Measurements from ENCODE around the gene VCAN.

GRCh38 chr5:83530193-83530592, 58.6 kb downstream of the VCAN start:
- TF ChIP-seq, protein P1, sequence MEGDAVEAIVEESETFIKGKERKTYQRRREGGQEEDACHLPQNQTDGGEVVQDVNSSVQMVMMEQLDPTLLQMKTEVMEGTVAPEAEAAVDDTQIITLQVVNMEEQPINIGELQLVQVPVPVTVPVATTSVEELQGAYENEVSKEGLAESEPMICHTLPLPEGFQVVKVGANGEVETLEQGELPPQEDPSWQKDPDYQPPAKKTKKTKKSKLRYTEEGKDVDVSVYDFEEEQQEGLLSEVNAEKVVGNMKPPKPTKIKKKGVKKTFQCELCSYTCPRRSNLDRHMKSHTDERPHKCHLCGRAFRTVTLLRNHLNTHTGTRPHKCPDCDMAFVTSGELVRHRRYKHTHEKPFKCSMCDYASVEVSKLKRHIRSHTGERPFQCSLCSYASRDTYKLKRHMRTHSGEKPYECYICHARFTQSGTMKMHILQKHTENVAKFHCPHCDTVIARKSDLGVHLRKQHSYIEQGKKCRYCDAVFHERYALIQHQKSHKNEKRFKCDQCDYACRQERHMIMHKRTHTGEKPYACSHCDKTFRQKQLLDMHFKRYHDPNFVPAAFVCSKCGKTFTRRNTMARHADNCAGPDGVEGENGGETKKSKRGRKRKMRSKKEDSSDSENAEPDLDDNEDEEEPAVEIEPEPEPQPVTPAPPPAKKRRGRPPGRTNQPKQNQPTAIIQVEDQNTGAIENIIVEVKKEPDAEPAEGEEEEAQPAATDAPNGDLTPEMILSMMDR (IDR thresholded peaks at IDR 0.05 in 8 of 11, conservative IDR thresholded peaks at IDR 0.05 in 3 of 11), result no peak
- TF ChIP-seq POLR2A (IDR thresholded peaks at IDR 0.05), result no peak
- TF ChIP-seq POLR2AphosphoS5 (IDR thresholded peaks at IDR 0.05), result no peak

Measured in spleen (tissue), 7 donors.